Gastrocnemius medialis (tissue), 4 donors: ENCODE results near the gene RABGEF1. TPM values are rescaled to one million over a fixed set of nuclear protein-coding genes. Genes with fewer than 3 reads are reported as not detected.
"Not testable (repeated sequence)": the region's sequence is repeated elsewhere in the genome, so short reads cannot be mapped to it uniquely, and the experiment has no call there.

ENCODE experiments used
- ATAC-seq, 2 donors: fragments of 150-250 bp; one replicate each; pipeline ENCODE4 v1.9.1; 2016
- DNase-seq, 2 donors: peaks; one replicate each; pipeline ENCODE4 v3.0.0-alpha.2; 2019
- H3K27ac ChIP-seq, 4 donors: fragments of 200-600 bp; sonication (generic); 1 replicate in 1 of 4; 2 replicates in 3 of 4; pipeline ENCODE4 v1.5.1; 2016 to 2018; ENCODE audit warnings: mild to moderate bottlenecking in 2 of 4, moderate library complexity in 1 of 4
- H3K27me3 ChIP-seq, 3 donors: fragments of 200-600 bp; sonication (generic) in 2 of 3; 1 replicate in 1 of 3; 2 replicates in 2 of 3; pipeline versions ENCODE4 v1.5.1 to v1.6.0; 2016 to 2019; ENCODE audit warnings: mild to moderate bottlenecking in 1 of 3, moderate library complexity in 1 of 3
- H3K36me3 ChIP-seq, 2 donors: fragments of 200-600 bp; sonication (generic) in 1 of 2; one replicate each; pipeline ENCODE4 v1.5.1; 2017 to 2018
- H3K4me1 ChIP-seq, 2 donors: fragments of 200-600 bp; sonication (generic) in 1 of 2; one replicate each; pipeline ENCODE4 v1.5.1; 2016 to 2017; ENCODE audit warnings: mild to moderate bottlenecking in 2 of 2
- H3K4me3 ChIP-seq, 4 donors: fragments of 200-600 bp; sonication (generic) in 3 of 4; 1 replicate in 1 of 4; 2 replicates in 3 of 4; pipeline ENCODE4 v1.5.1; 2016 to 2019; ENCODE audit warnings: mild to moderate bottlenecking in 2 of 4
- H3K9me3 ChIP-seq, 3 donors: fragments of 200-600 bp; sonication (generic) in 2 of 3; 1 replicate in 1 of 3; 2 replicates in 2 of 3; pipeline ENCODE4 v1.5.1; 2016 to 2019
- CTCF ChIP-seq, 5 experiments: fragments of 450-650 bp in 3 of 5; fragments of 200-600 bp in 2 of 5; sonication (generic) in 2 of 5; IDR thresholded peaks in 4 of 5; conservative IDR thresholded peaks in 1 of 5; 1 replicate in 4 of 5; 2 replicates in 1 of 5; pipeline ENCODE4 v1.5.1; 2016 to 2019; ENCODE audit warnings: antibody characterized with exemption in 5 of 5, mild to moderate bottlenecking in 3 of 5, moderate library complexity in 3 of 5
- POLR2A ChIP-seq, 2 donors: fragments of 450-650 bp; IDR thresholded peaks; one replicate each; pipeline ENCODE4 v1.6.1; 2017; ENCODE audit warnings: antibody characterized with exemption in 2 of 2, mild to moderate bottlenecking in 2 of 2, moderate library complexity in 2 of 2
- in situ Hi-C, 4 donors: fragments of 200-750 bp; cut with MboI; loops; one replicate each; pipeline versions ENCODE4 v1.15.0 to v1.8.0; 2017; ENCODE audit warnings: low sequenced_read_pairs in 4 of 4
- intact Hi-C: fragments of 100-400 bp; cut with DNase I; formaldehyde crosslinking; loops from one replicate; pipeline ENCODE4 v1.15.1; 2023; ENCODE audit warnings: low total_unique reads
- total RNA-seq, 4 donors: library from RNA; depleted of rRNA; stranded (reverse); fragments of >200 nt; gene quantifications; one replicate each; pipeline versions ENCODE4 v1.1.0 to v1.2.3, GENCODE V29; 2016

RABGEF1 gene
- total RNA-seq, 4 donors from 2014 or later = 18.8 to 29.7 (median 24.9) TPM

GRCh38 chr7:66824041-66824440, 83.5 kb downstream of the RABGEF1 start:
- intact Hi-C loops = no loop called here

GRCh38 chr7:66825538-66825937, 85.0 kb downstream of the RABGEF1 start:
- in situ Hi-C loops, H3K36me3 ChIP-seq, intact Hi-C loops, ATAC-seq, DNase-seq, H3K27me3 ChIP-seq, H3K27ac ChIP-seq, H3K4me3 ChIP-seq, H3K9me3 ChIP-seq, H3K4me1 ChIP-seq: not testable (repeated sequence)

More at GRCh38 chr7:66824041-66824440, 83.5 kb downstream of the RABGEF1 start:
- no peaks in the 10 kb centered on the region for H3K9me3 ChIP-seq
- ATAC-seq (no peak), DNase-seq (no peak)
- no peaks in the 10 kb centered on the region for H3K4me1 ChIP-seq
- no peak overlapping the region for H3K4me3 ChIP-seq
- no peak overlapping the region for H3K27ac ChIP-seq
- no peaks in the 10 kb centered on the region for H3K36me3 ChIP-seq
- TF ChIP-seq CTCF (IDR thresholded peaks at IDR 0.05 in 4 of 5, conservative IDR thresholded peaks at IDR 0.05 in 1 of 5) (no peak), POLR2A (IDR thresholded peaks at IDR 0.05) (no peak)
- H3K27me3 ChIP-seq = no peaks in the 10 kb centered on the region
- in situ Hi-C loops = no loop called here

GRCh38 chr7:66826649-66827048, 86.1 kb downstream of the RABGEF1 start:
- Histone ChIP-seq H3K27me3 (no peaks in the 10 kb centered on the region), H3K36me3 (no peaks in the 10 kb centered on the region), H3K4me3 (no peak overlapping the region), H3K9me3 (no peaks in the 10 kb centered on the region), H3K4me1 (no peaks in the 10 kb centered on the region), H3K27ac (no peak overlapping the region)
- DNase-seq (no peak), ATAC-seq (no peak)
- intact Hi-C loops (no loop called here), in situ Hi-C loops (no loop called here)
- TF ChIP-seq POLR2A (IDR thresholded peaks at IDR 0.05) = no peak
- no peak for TF ChIP-seq CTCF (IDR thresholded peaks at IDR 0.05 in 4 of 5, conservative IDR thresholded peaks at IDR 0.05 in 1 of 5)

- ATAC-seq, in situ Hi-C loops, H3K9me3 ChIP-seq, H3K27me3 ChIP-seq, H3K27ac ChIP-seq, DNase-seq, H3K4me1 ChIP-seq, H3K36me3 ChIP-seq, H3K4me3 ChIP-seq, intact Hi-C loops: not testable (repeated sequence)
Observed at GRCh38 chr7:66830976-66831375, 90.4 kb downstream of the RABGEF1 start.

- no peaks in the 10 kb centered on the region for H3K9me3 ChIP-seq
- in situ Hi-C loops = no loop called here
- DNase-seq (no peak), ATAC-seq (no peak)
- TF ChIP-seq POLR2A (IDR thresholded peaks at IDR 0.05) (no peak), CTCF (IDR thresholded peaks at IDR 0.05 in 4 of 5, conservative IDR thresholded peaks at IDR 0.05 in 1 of 5) (no peak)
- no peak overlapping the region for H3K4me3 ChIP-seq
- intact Hi-C loops = no loop called here
- H3K4me1 ChIP-seq = no peaks in the 10 kb centered on the region
- no peak overlapping the region for H3K27ac ChIP-seq
- H3K36me3 ChIP-seq = no peaks in the 10 kb centered on the region
- H3K27me3 ChIP-seq = no peaks in the 10 kb centered on the region
Observed at GRCh38 chr7:66832531-66833351, 92.2 kb downstream of the RABGEF1 start.
